Gastrocnemius medialis (tissue), 4 donors: Measurements from ENCODE around the gene MACROD2.

Experiments used
- CTCF ChIP-seq, 5 experiments: fragments of 450-650 bp in 3 of 5; fragments of 200-600 bp in 2 of 5; sonication (generic) in 2 of 5; IDR thresholded peaks in 4 of 5; conservative IDR thresholded peaks in 1 of 5; 1 replicate in 4 of 5; 2 replicates in 1 of 5; pipeline ENCODE4 v1.5.1; 2016 to 2019; ENCODE audit warnings: antibody characterized with exemption in 5 of 5, mild to moderate bottlenecking in 3 of 5, moderate library complexity in 3 of 5
- POLR2A ChIP-seq, 2 donors: fragments of 450-650 bp; IDR thresholded peaks; one replicate each; pipeline ENCODE4 v1.6.1; 2017; ENCODE audit warnings: antibody characterized with exemption in 2 of 2, mild to moderate bottlenecking in 2 of 2, moderate library complexity in 2 of 2

DNA sequence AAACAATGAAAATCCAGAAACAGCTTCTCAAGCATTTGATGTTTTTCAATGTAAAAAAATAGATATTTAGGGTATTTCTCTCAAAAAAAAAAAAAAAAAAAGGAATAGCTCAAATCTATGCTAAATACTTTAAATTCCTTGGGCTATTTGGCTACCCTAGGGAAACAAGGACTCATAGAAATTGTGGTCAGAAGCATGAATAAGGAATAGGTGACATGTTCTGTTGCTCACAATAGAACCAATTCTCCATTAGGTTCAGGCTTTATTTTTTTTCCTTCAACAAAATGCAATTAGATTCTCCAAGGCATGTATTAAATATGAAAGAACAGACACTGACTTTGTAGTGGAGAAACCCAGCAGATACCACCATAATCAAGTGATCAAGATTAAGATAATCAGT lies 1246.4 kb downstream of the MACROD2 start:
- TF ChIP-seq CTCF (IDR thresholded peaks at IDR 0.05 in 4 of 5, conservative IDR thresholded peaks at IDR 0.05 in 1 of 5), result no peak
- TF ChIP-seq POLR2A (IDR thresholded peaks at IDR 0.05), result no peak
